GM19372 (cell line): ENCODE measurements around the gene CCNI2.
"Not testable (repeated sequence)": the region's sequence is repeated elsewhere in the genome, so short reads cannot be mapped to it uniquely, and the experiment has no call there.

Source experiments
- ATAC-seq: cut with Tn5 transposase; IDR thresholded peaks from one replicate; pipeline ENCODE4 v1.9.1; 2021; ENCODE audit warnings: mild to moderate bottlenecking, low read depth, moderate library complexity; ENCODE audit not compliant: unreplicated experiment

The CCNI2 gene

DNA sequence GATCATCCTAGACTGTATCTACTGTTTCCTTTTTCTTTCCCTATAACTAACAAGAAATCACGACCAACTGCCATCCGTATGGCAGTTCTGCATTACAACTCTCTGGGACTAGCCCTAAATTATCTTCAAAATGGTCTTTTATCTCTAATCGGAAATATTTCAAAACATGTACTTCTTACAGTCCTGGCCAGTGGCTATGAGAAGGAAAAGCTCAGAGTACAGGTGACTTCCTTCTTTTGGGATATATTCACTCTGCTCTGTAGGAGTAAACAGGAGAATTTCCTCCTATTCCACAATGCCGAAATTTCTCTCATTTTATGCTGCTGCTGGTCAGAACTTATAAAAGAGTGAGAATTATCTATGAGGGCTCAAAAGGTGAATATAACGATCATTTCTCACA, 31.6 kb downstream of the CCNI2 start:
- ATAC-seq, result no peak

DNA sequence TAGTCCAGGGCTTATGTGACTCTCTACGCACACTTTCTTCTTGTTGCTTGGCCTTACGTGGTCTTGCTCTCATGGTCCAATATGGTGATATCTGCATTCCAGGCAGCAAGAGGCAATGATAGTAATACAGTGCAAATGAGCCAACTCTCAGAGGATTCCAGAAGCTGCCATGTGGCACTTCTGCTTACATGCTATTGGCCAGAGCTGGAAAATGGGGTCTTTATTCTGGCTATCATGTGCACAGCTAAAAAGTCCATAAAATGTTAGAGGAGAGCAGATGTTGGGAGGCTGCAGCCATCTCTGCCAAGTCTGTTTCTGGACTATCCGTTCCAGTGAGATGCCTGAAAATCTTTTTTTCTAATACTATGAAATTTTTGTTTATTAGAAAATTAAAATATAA, 32.7 kb downstream of the CCNI2 start:
- ATAC-seq, result no peak

DNA sequence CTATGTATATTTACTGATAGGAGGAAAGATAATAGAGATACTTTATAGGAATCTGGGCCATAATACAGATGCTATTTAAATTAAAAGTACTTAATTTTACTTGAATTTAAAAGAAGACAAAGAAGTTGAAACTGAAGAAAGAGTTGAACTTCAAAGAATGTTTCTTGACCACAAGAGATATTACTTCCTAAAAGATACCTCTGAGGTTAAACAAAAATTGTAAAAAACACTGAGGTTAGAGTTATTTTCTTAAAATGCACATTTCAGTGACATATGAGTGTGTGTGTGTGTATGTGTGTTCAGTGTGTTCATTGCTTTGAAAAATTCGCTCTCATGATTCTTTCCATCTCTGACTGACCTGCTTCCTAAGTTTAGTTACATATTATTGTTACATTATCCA, 33.4 kb downstream of the CCNI2 start:
- no peak for ATAC-seq

DNA sequence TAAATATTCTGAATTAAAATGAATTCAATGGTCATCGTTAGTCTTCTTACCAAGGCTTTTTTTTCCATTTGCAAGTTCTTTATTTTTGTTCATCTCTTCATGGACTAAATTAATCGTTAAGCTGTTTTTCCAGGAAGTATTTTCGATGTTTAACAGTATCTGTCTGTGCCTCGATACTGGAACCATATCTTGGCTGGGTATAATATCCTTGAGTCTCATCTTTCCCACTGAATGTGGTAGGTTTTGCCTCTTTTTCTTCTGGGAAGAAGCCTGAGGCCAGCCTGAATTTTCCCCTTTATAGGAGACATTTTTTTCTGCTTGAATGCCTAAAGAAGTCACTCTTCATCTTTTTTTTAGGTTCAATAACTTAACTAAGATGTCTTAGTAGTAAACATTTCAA, 33.8 kb downstream of the CCNI2 start:
- no peak for ATAC-seq

DNA sequence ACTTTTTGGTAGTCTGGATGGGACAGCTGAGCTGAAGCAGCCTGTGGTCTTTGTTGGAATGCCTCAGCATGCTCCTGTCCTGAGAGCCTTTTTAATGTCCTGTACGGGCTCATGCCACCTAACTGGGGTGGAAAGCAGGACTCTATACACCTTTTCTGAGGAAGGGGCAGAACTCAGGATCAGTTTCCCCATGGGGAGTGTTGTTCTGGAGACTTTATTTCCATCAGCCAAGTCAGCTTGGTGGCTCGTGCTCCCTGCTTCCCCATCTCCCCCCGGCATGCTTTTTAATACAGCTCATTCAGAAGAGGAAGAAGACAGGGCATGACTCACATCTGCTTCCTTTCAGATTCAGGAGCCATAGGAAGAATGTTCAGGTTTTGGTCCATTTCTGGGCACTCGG, 34.9 kb downstream of the CCNI2 start:
- no peak for ATAC-seq

DNA sequence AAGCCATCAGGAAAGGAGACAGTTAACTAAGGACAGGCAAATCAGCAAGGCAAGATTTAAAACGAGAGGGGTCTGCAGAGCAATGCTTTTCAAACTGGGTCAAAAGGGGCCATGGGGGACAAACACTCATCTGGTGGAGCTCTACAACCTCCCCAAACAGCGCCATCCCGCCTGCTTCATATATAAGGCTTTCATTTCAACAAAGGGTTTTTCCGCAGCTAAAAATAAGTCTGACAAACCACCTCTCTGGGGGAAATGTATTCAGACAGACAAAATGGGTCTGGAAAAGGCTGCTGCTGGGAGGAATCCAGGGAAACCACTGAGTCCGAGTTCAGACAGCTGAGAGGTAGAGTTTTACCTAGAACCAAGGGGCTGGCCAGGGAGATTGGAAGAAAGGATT, 38.1 kb downstream of the CCNI2 start:
- ATAC-seq, result no peak

DNA sequence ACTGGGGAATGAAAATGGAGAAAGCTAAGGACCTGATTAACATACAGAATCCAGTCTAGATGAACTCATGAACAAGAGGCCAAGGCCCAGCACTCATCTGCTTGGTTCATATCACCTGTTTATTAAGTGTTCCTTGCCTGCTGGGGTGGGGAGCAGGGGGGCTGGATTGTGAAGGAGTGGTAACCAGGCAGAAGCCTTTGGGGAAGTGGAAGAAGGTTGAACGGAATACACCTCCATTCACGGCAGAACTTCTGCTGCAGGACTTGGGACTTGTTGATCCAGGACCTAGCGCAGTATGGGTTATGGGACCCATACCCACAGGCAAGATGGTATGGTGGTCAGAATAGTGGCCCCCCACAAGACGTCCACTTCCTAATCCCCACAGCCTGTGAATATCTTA, 38.6 kb downstream of the CCNI2 start:
- ATAC-seq, result no peak

DNA sequence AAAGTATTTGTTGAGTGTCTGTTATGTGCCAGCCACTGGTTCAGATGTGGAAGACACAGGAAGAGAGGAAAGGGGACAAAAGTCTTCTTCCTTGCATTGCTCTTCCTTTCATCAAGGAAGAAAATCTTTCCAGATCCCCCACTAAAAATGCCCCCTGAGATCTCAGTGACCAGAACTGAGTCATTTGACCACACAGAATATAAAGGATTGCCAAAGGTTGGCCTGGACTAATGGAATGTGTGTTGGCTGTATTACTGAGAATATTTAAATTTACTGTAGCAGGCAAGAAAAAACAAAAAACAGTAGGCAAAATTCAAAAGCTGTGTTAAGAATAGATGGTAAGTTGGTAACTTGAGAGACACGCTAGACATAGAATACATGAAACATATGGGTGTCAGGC, 39.9 kb downstream of the CCNI2 start:
- no peak for ATAC-seq

DNA sequence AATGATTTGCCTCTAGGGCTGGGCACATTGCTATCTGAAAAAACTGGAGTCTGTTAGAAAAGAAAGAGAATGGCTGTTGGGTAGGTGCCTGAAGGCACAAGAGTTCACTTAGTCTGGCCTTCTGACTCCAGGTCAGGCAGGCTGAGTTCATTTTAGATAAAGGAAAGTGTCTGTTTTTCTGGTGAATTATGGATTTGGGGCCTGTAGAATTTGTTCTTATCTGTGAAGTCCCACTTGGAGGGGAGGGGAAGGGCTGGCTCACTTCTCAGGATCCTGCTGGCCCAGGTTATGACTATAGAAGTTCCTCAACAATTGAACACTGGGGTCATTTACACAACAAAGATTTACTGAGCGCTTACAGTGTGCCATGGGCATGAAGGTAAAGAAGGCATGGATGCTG, 41.3 kb downstream of the CCNI2 start:
- ATAC-seq, result no peak

DNA sequence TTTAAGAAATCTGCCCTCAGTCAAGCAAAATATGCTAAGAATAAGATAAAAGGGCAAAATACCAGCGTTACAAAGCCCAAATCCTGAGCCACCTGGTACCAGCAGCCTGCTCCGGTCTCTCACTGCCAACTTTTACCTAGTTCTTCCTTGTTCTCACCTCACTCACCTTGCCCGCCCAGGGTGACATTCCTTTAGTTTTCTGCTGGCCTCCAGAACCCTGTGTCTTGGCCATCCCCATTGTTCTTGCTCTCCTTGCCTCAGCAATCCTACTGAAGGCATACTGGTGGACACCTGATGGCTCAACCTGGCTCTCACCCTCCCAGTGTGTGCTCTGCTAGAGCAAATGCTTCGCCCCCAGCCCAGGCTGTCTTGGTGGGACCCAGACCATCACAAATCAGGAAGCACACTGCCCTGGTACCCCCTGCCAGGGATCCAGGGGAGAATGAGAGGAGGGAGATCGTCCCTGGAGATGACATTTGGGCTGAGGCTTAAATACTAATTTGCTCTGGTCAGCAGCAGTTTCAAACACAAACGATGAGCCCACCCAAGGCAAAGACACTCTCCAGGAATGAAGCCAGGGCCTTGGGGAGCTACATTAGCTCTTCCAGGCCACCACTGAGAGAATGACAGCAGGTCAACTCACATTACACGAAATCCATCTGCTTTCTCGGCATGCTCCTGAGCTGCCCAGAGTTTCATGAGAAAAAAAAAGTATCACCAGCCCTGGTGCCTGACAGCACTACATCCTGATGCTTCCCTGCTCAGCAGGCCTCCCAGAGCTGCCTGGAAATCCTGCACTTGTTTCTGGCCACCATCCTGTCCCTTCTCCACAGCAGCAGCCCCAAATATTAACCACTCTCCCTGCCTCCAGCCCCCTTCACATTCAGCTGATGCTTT, 42.0 kb downstream of the CCNI2 start:
- ATAC-seq, result no peak

DNA sequence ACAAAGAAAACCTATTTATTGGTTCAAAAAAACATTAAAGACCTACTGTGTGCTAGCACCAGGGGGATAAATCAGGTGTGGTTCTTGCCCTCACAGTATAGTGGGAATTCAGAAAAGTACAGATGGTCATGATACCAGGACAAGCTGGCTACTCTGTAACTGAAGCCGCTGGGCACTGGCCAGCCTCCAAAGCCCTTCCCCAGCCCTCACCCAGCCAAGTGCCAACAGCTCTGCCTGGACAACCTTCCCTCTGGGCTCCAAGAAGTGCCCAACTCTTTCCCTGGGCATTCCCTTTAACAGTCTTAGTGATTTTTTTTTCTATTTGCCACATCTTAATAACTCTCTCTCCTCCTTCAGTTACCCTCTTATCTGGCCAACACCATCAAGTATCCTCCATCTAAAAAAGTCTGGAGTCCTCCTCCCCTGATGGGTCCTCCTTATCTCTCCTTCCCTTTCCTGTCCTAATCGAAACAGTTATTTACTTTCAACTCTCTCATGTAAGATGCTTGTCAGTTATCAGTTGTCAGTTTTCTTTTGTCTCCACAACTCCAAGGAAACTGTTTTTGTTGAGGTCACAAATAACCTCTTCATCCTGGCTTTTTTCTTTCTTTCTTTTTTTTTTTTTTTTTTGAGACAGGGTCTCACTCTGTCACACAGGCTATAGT, 43.1 kb downstream of the CCNI2 start:
- ATAC-seq, result no peak

DNA sequence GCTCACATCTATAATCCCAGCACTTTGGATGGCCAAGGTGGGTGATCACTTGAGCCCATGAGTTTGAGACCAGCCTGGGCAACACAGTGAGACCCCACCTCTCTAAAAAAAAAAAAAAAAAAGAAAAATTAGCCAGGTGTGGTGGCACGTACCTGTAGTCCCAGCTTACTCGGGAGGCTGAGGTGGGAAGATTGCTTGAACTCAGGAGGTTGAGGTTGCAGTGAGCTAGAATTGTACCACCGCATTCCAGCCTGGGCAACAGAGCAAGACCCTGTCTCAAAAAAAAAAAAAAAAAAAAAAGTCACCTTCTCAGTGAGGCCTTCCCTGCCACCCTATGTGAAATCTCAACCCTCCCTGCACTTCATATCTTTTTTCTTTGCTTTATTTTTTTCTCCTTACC, 43.8 kb downstream of the CCNI2 start:
- ATAC-seq, result no peak

DNA sequence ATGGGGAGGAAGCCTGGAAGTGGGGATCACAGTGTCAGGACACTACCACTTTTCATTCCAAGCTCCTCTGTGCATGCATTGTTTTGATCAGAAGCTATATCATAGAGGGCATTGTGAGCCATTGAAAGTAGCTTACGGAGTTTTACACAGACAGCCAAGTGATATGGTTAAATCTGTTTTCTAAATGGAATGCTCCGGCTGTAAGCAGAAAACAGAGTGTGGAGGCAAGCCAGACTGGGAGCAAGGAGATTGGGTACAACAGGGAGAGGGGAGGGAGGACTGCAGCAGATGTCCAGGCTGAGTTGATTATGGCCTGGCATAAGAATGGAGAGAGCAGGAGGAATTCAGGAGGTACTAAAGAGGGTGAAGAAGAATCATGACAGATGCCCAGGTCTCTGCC, 50.4 kb downstream of the CCNI2 start:
- no peak for ATAC-seq

DNA sequence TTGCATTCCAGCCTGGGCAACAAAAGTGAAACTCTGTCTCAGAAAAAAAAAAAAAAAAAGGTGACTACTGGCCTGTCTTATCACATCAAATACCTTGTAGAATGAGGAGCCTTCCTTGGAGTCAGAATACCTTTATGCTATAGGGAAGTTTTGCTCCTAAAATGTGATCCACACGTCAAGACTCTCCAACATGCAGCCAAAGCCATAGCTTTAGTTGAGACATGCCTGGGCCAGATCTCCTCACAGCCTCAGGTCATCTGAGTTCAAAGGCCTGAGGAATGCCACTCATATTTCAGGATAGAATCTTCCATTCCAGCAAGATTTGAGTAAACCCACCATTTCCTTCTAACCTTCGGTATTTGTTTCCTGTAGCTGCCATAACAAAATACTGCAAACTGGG, 52.2 kb downstream of the CCNI2 start:
- no peak for ATAC-seq

DNA sequence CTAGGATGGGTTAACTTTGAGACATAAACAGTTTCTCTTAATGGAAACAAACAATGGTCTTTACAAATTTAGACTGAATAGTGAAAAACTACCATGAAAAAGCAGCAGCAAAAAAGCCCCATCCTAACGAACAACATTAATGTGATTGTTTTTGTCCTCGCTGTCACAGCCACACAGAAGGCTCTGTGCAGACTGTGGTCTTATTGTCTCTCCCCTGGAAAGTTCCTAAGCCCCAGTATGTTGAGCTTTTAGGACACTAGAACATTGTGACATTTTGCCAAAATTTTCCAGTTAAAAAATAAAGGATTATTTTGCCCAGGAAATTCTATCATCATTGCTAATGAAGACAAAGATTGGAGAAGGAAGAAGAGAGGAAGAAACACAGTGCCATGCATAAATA, 53.3 kb downstream of the CCNI2 start:
- ATAC-seq, result no peak

DNA sequence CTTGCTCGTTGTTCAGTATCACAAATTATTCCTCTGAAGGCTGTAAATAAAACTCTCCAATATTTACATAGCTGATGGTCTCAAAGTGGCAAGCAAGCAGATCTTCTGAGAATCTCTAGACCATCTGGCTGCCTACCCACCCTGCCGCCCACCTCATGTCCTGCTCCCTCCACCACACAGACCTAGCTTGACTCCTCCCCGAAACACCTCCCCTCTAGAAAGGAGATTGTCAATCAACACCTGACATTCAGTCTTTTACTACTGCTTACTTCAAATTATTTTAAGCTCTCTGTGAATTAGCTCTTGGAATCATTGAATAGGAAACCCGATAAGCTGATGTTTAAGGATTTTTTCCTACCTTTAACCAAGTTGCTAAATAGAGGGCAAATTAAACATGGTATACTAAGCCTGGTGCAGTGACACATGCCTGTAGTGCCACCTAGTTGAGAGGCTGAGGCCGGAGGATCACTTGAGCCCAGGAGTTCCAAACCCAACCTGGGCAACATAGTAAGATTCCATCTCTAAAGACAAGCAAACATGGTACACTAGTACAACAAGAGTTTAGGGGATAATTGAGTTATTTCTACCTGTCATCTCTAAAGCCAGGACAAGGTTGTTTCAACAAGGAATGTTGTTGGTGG, 54.9 kb downstream of the CCNI2 start:
- ATAC-seq, result no peak

DNA sequence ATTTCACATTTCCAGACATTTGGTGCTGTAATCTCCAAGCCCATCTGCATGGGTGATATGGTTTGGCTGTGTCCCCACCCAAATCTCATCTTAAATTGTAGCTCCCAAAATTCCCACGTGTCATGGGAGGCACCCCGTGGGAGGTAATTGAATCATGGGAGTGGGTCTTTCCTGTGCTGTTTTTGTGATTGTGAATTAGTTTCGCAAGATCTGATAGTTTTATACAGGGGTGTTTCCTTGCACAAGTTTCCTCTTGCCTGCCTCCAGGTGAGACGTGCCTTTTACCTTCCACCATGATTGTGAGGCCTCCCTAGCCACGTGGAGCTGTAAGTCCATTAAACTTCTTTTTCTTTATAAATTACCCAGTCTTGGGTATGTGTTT, 55.5 kb downstream of the CCNI2 start:
- not testable (repeated sequence) for ATAC-seq
